SK-N-SH (cell line): ENCODE results near the gene GNL3.

Source experiments
- EP300 ChIP-seq, 2 experiments: IDR thresholded peaks; 2 replicates each; pipeline versions ENCODE4 v1.4.0 to v1.6.1; 2012; ENCODE audit warnings: borderline replicate concordance in 1 of 2, low read depth in 1 of 2, low read length in 1 of 2
- EZH2phosphoT487 ChIP-seq: fragments of 200-600 bp; sonication (generic); IDR thresholded peaks from 2 replicates; pipeline ENCODE4 v1.6.1; 2017; ENCODE audit warnings: low read depth, mixed run types, mild to moderate bottlenecking, antibody characterized with exemption, moderate library complexity, borderline replicate concordance
- FOXM1 ChIP-seq: IDR thresholded peaks from 2 replicates; pipeline ENCODE4 v1.4.0; 2012; ENCODE audit warnings: low read depth, mild to moderate bottlenecking
- MXI1 ChIP-seq: IDR thresholded peaks from 2 replicates; pipeline ENCODE4 v1.6.1; 2012; ENCODE audit warnings: mild to moderate bottlenecking, low read depth, low read length, improper control_type of control experiment
- NFIC ChIP-seq: IDR thresholded peaks from 2 replicates; pipeline ENCODE4 v1.4.0; 2012; ENCODE audit warnings: borderline replicate concordance
- NRF1 ChIP-seq: IDR thresholded peaks from 2 replicates; pipeline ENCODE4 v1.6.1; 2012; ENCODE audit warnings: low read depth, mild to moderate bottlenecking, low read length
- POLR2AphosphoS5 ChIP-seq: IDR thresholded peaks from 2 replicates; pipeline ENCODE4 v1.6.1; 2012; ENCODE audit warnings: low read depth, low read length
- RAD21 ChIP-seq: IDR thresholded peaks from 2 replicates; pipeline ENCODE4 v1.6.1; 2012; ENCODE audit warnings: mild to moderate bottlenecking, low read length
- RCOR1 ChIP-seq: fragments of 150-350 bp; IDR thresholded peaks from 2 replicates; pipeline ENCODE4 v1.6.1; 2017; ENCODE audit warnings: antibody characterized with exemption, low read length
- TF ChIP-seq, protein P1 (sequence below): fragments of 200-600 bp; sonication (generic); IDR thresholded peaks from 2 replicates; pipeline ENCODE4 v1.6.1; 2017; ENCODE audit warnings: antibody characterized with exemption, mild to moderate bottlenecking, moderate library complexity
- TF ChIP-seq, protein P2 (sequence below): IDR thresholded peaks from 2 replicates; pipeline ENCODE4 v1.6.1; 2012; ENCODE audit warnings: mild to moderate bottlenecking, low read depth, low read length, moderate library complexity
- TF ChIP-seq, protein P3 (sequence below): IDR thresholded peaks from 2 replicates; pipeline ENCODE4 v1.4.0; 2012; ENCODE audit warnings: low read depth

DNA sequence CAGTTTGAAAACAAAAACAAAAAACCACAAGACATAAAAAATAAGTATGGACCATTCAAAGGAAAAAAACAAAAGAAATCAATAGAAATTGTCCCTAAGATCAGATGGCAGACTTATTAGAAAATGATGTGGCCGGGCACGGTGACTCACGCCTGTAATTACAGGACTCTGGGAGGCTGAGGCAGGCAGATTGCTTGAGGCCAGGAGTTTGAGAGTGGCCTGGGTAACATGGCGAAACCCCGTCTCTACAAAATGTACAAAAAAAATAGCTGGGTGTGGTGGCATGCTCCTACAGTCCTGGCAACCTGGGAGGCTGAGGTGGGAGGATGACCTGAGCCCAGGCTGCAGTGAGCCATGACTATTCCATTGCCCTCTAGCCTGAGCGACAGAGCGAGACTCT is 36.7 kb downstream of the GNL3 start:
- TF ChIP-seq EZH2phosphoT487 (no peak), RCOR1 (no peak), MXI1 (no peak), FOXM1 (no peak), NFIC (no peak), NRF1 (no peak), RAD21 (no peak), EP300 (IDR thresholded peaks at IDR 0.05; ENCODE audit: borderline replicate concordance in 1 of 2, low read depth in 1 of 2, low read length in 1 of 2) (no peak), POLR2AphosphoS5 (no peak)
- TF ChIP-seq, protein P1, sequence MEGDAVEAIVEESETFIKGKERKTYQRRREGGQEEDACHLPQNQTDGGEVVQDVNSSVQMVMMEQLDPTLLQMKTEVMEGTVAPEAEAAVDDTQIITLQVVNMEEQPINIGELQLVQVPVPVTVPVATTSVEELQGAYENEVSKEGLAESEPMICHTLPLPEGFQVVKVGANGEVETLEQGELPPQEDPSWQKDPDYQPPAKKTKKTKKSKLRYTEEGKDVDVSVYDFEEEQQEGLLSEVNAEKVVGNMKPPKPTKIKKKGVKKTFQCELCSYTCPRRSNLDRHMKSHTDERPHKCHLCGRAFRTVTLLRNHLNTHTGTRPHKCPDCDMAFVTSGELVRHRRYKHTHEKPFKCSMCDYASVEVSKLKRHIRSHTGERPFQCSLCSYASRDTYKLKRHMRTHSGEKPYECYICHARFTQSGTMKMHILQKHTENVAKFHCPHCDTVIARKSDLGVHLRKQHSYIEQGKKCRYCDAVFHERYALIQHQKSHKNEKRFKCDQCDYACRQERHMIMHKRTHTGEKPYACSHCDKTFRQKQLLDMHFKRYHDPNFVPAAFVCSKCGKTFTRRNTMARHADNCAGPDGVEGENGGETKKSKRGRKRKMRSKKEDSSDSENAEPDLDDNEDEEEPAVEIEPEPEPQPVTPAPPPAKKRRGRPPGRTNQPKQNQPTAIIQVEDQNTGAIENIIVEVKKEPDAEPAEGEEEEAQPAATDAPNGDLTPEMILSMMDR, result no peak
- TF ChIP-seq, protein P2, sequence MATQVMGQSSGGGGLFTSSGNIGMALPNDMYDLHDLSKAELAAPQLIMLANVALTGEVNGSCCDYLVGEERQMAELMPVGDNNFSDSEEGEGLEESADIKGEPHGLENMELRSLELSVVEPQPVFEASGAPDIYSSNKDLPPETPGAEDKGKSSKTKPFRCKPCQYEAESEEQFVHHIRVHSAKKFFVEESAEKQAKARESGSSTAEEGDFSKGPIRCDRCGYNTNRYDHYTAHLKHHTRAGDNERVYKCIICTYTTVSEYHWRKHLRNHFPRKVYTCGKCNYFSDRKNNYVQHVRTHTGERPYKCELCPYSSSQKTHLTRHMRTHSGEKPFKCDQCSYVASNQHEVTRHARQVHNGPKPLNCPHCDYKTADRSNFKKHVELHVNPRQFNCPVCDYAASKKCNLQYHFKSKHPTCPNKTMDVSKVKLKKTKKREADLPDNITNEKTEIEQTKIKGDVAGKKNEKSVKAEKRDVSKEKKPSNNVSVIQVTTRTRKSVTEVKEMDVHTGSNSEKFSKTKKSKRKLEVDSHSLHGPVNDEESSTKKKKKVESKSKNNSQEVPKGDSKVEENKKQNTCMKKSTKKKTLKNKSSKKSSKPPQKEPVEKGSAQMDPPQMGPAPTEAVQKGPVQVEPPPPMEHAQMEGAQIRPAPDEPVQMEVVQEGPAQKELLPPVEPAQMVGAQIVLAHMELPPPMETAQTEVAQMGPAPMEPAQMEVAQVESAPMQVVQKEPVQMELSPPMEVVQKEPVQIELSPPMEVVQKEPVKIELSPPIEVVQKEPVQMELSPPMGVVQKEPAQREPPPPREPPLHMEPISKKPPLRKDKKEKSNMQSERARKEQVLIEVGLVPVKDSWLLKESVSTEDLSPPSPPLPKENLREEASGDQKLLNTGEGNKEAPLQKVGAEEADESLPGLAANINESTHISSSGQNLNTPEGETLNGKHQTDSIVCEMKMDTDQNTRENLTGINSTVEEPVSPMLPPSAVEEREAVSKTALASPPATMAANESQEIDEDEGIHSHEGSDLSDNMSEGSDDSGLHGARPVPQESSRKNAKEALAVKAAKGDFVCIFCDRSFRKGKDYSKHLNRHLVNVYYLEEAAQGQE, result no peak
- TF ChIP-seq, protein P3, sequence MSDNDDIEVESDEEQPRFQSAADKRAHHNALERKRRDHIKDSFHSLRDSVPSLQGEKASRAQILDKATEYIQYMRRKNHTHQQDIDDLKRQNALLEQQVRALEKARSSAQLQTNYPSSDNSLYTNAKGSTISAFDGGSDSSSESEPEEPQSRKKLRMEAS, result no peak
